ENCODE data around the gene MIGA2.

DNA sequence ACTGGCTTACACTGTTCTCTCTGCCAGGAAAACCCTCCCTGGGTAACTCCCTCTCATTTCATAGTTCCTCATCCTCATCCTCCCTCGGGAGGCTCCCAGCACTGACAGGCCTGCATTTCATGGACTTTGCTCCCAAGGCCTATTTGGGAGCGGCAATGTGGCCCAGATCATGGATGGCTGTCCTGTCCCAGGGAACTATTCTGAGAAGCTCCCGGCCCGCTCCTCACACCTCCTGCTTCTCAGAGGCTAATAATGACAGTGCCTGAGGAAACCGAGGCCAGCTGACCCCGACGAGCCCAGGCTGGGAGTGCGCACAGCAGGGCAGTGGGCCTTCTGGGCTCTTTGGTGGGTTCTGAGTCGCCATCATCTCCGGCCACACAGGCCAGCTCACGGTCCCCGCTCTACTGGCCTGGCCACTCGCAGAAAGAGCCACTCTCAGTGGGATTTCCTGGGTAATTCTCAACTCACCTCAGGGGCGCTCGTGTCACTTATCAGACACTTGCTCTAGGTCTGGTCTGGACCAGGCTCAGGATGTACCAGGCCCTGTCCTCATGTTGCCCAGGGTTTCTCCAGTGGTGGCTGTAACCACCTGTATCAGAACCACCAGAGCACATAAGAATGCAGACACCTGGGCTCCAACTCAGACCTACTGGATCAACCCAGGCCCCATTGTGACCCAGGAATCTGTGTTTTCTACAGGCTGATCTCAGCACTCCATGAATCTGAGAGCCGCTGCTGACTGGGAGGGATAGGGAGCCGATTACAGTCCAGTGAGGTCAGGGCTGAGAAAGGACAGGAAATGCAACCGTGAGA is 42.5 kb downstream of the MIGA2 start:
- TF ChIP-seq, protein P1, sequence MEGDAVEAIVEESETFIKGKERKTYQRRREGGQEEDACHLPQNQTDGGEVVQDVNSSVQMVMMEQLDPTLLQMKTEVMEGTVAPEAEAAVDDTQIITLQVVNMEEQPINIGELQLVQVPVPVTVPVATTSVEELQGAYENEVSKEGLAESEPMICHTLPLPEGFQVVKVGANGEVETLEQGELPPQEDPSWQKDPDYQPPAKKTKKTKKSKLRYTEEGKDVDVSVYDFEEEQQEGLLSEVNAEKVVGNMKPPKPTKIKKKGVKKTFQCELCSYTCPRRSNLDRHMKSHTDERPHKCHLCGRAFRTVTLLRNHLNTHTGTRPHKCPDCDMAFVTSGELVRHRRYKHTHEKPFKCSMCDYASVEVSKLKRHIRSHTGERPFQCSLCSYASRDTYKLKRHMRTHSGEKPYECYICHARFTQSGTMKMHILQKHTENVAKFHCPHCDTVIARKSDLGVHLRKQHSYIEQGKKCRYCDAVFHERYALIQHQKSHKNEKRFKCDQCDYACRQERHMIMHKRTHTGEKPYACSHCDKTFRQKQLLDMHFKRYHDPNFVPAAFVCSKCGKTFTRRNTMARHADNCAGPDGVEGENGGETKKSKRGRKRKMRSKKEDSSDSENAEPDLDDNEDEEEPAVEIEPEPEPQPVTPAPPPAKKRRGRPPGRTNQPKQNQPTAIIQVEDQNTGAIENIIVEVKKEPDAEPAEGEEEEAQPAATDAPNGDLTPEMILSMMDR (IDR thresholded peaks at IDR 0.05): no peak
- TF ChIP-seq EZH2 (IDR thresholded peaks at IDR 0.05; ENCODE audit: borderline replicate concordance, insufficient read depth, low read depth, low read length, poor library complexity, severe bottlenecking): no peak

Data from B cell (primary cell).